HepG2 (cell line): Measurements from ENCODE around the gene YIPF7. TPM values are rescaled to one million over a fixed set of nuclear protein-coding genes. Genes with fewer than 3 reads are reported as not detected.

Experiments used
- ATAC-seq: fragments of 200-7000 bp; cut with Tn5 transposase; 3 replicates; pipeline ENCODE4 v1.9.1; 2020; ENCODE audit warnings: mild to moderate bottlenecking, moderate library complexity
- BruUV-seq: library from RNA; stranded (reverse); fragments of 400-500 nt; replicated peaks from 2 replicates; lab custom pipeline; 2021; lab: Mats Ljungman, UMichigan
- CTCF ChIA-PET: fragments of 300-600 bp; formaldehyde crosslinking; extraction: SDS; loops from one replicate; lab custom pipeline; 2021; ENCODE audit warnings: low total read pairs, inconsistent platforms, low intra/inter-chr PET ratio; lab: Yijun Ruan, JAX
- POLR2A ChIA-PET: fragments of 350-600 bp; sonication (Branson Sonifier 250); formaldehyde crosslinking; loops from one replicate; lab custom pipeline; 2020; ENCODE audit warnings: antibody characterized with exemption, inconsistent platforms; lab: Yijun Ruan, JAX
- DNase-seq: peaks from one replicate; pipeline ENCODE4 v3.0.0-alpha.2; 2015; ENCODE audit warnings: low spot score
- FAIRE-seq: peaks from 3 replicates; lab custom pipeline; 2011; peaks lifted over from hg19 to GRCh38; lab: Jason Lieb, UNC
- H2AFZ ChIP-seq: one replicate; pipeline ENCODE4 v1.6.1; 2011; ENCODE audit warnings: low read length, inconsistent platforms
- H3K27ac ChIP-seq: fragments of 300-600 bp; 3 replicates; pipeline ENCODE4 v1.8.0; 2011; ENCODE audit warnings: mixed run types, mild to moderate bottlenecking, mixed read lengths, low read length, inconsistent platforms; ENCODE audit not compliant: insufficient read depth; ENCODE audit errors: extremely low read length
- H3K27me3 ChIP-seq, 2 experiments: fragments of 200-600 bp in 1 of 2; 2 replicates in 1 of 2; 3 replicates in 1 of 2; pipeline versions ENCODE4 v1.6.0 to v1.8.0; 2011; ENCODE audit warnings: low read length in 2 of 2, mild to moderate bottlenecking in 2 of 2, moderate library complexity in 2 of 2, inconsistent platforms in 1 of 2; ENCODE audit not compliant: insufficient read depth in 2 of 2, control insufficient read depth in 1 of 2
- H3K36me3 ChIP-seq, 2 experiments: fragments of 200-600 bp in 1 of 2; replicated peaks in 1 of 2; 2 replicates in 1 of 2; 3 replicates in 1 of 2; pipeline versions ENCODE4 v1.5.1 to v1.8.0; 2011; ENCODE audit warnings: low read length in 2 of 2, inconsistent platforms in 1 of 2; ENCODE audit not compliant: insufficient read depth in 2 of 2, control insufficient read depth in 1 of 2
- H3K4me1 ChIP-seq: 2 replicates; pipeline ENCODE4 v1.5.1; 2012; ENCODE audit warnings: low read length, inconsistent platforms; ENCODE audit not compliant: insufficient read depth
- H3K4me2 ChIP-seq: 2 replicates; pipeline ENCODE4 v1.6.0; 2011; ENCODE audit warnings: low read depth, low read length, inconsistent platforms
- H3K4me3 ChIP-seq, 3 experiments: fragments of 200-600 bp in 1 of 3; sonication (generic), shearing (Covaris generic) in 1 of 3; replicated peaks in 1 of 3; 2 replicates each; pipeline ENCODE4 v1.5.1; 2011 to 2016; ENCODE audit warnings: low read length in 3 of 3, inconsistent platforms in 2 of 3, low read depth in 2 of 3, mild to moderate bottlenecking in 2 of 3, control low read depth in 1 of 3, mixed read lengths in 1 of 3; ENCODE audit not compliant: insufficient read depth in 1 of 3
- H3K79me2 ChIP-seq: one replicate; pipeline ENCODE4 v1.6.1; 2011; ENCODE audit warnings: low read length, inconsistent platforms; ENCODE audit not compliant: insufficient read depth
- H3K9ac ChIP-seq: 2 replicates; pipeline ENCODE4 v1.6.0; 2011; ENCODE audit warnings: mild to moderate bottlenecking, low read depth, low read length, inconsistent platforms; ENCODE audit not compliant: insufficient read depth
- H3K9me3 ChIP-seq: 2 replicates; pipeline ENCODE4 v1.5.1; 2012; ENCODE audit warnings: mild to moderate bottlenecking, low read length
- H4K20me1 ChIP-seq: 2 replicates; pipeline ENCODE4 v1.6.0; 2011; ENCODE audit warnings: inconsistent platforms, mild to moderate bottlenecking, low read length, moderate library complexity; ENCODE audit not compliant: insufficient read depth
- KLF12 ChIP-seq: sonication (generic); formaldehyde crosslinking; IDR thresholded peaks from 2 replicates; pipeline ENCODE4 v1.4.0; 2020; ENCODE audit warnings: missing genetic modification reagents, borderline replicate concordance
- ZNF776 ChIP-seq: sonication (generic); formaldehyde crosslinking; IDR thresholded peaks from 2 replicates; pipeline ENCODE4 v1.4.0; 2020; ENCODE audit warnings: mild to moderate bottlenecking, missing genetic modification reagents
- ZSCAN12 ChIP-seq: sonication (generic); formaldehyde crosslinking; IDR thresholded peaks from 2 replicates; pipeline ENCODE4 v1.9.0; 2021; ENCODE audit warnings: mild to moderate bottlenecking, missing genetic modification reagents
- WGBS: methylation state at CpG from one replicate; pipeline ENCODE4 v1.1.6; 2017; ENCODE audit warnings: low lambda C conversion rate; 5-methylcytosine and 5-hydroxymethylcytosine counted together
- in situ Hi-C: cut with HindIII; loops from 2 replicates; pipeline ENCODE4 v1.10.0; 2017; ENCODE audit warnings: low pct_unique_long_range_greater_than_20kb; ENCODE audit not compliant: extremely low pct_ligation_motif_present
- intact Hi-C: fragments of 100-400 bp; cut with micrococcal nuclease; formaldehyde crosslinking; loops from one replicate; pipeline ENCODE4 v1.10.0; 2022; ENCODE audit not compliant: unreplicated experiment
- polyA plus RNA-seq, 8 experiments: library from polyadenylated mRNA; depleted of rRNA in 3 of 8; stranded (reverse) in 7 of 8; unstranded in 1 of 8; fragments of >200 nt; fragmentation: Illumina TruSeq in 4 of 8; extraction: Trizol in 4 of 8; gene quantifications; 2 replicates each; pipeline versions ENCODE4 v1.2.1 to v1.2.3, GENCODE V29; 2011 to 2016; ENCODE audit warnings: low read depth in 4 of 8, missing spikeins in 1 of 8, mixed read lengths in 1 of 8; ENCODE audit not compliant: insufficient read depth in 1 of 8
- total RNA-seq, 5 experiments: library from RNA; depleted of rRNA; stranded (reverse); fragments of >200 nt; fragmentation: Illumina TruSeq; extraction: Trizol; gene quantifications; 2 replicates each; pipeline ENCODE4 v1.2.3, GENCODE V29; 2016; ENCODE audit warnings: low read depth in 1 of 5
- TF ChIP-seq, protein P1 (sequence below): sonication (generic); formaldehyde crosslinking; IDR thresholded peaks from 2 replicates; pipeline ENCODE4 v1.4.0; 2020; ENCODE audit warnings: missing genetic modification reagents, borderline replicate concordance
- TF ChIP-seq, protein P2 (sequence below): sonication (generic); formaldehyde crosslinking; conservative IDR thresholded peaks from 2 replicates; pipeline ENCODE4 v1.8.0; 2022; ENCODE audit warnings: mild to moderate bottlenecking, moderate library complexity, missing genetic modification reagents
- TF ChIP-seq, protein P3 (sequence below): sonication (generic); formaldehyde crosslinking; IDR thresholded peaks from 2 replicates; pipeline ENCODE4 v1.5.1; 2020; ENCODE audit warnings: missing genetic modification reagents, mild to moderate bottlenecking, borderline replicate concordance
- TF ChIP-seq, protein P4 (sequence below): sonication (generic); formaldehyde crosslinking; IDR thresholded peaks from 2 replicates; pipeline ENCODE4 v1.8.0; 2022; ENCODE audit warnings: mild to moderate bottlenecking, missing genetic modification reagents; ENCODE audit not compliant: insufficient replicate concordance

Gene YIPF7
- total and polyA plus RNA-seq, 2 of the 13 experiments (the other 11 are each of a cell fraction or from before 2014, with no cell fraction given): 0.12 TPM; not detected in 1

DNA sequence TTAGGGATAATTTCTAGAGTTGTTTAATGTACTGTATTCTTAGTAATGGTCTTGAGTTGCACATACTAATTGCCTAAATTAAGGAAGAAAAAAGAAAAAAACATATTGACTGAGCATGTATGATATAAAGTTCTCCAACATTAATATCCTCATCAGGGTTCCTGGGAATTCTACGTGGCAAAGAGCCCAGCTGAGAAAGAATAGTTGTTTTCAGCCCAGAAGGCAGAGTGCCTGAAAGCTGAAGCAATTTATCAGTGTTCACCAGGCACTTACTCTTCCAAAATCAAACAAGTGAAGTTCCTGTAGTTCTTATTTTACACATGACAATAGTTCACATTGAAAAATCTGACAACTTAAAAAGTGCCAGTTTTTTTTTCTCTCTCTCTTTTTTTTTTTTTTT lies 27.7 kb downstream of the YIPF7 start (continued):
- TF ChIP-seq, protein P1, sequence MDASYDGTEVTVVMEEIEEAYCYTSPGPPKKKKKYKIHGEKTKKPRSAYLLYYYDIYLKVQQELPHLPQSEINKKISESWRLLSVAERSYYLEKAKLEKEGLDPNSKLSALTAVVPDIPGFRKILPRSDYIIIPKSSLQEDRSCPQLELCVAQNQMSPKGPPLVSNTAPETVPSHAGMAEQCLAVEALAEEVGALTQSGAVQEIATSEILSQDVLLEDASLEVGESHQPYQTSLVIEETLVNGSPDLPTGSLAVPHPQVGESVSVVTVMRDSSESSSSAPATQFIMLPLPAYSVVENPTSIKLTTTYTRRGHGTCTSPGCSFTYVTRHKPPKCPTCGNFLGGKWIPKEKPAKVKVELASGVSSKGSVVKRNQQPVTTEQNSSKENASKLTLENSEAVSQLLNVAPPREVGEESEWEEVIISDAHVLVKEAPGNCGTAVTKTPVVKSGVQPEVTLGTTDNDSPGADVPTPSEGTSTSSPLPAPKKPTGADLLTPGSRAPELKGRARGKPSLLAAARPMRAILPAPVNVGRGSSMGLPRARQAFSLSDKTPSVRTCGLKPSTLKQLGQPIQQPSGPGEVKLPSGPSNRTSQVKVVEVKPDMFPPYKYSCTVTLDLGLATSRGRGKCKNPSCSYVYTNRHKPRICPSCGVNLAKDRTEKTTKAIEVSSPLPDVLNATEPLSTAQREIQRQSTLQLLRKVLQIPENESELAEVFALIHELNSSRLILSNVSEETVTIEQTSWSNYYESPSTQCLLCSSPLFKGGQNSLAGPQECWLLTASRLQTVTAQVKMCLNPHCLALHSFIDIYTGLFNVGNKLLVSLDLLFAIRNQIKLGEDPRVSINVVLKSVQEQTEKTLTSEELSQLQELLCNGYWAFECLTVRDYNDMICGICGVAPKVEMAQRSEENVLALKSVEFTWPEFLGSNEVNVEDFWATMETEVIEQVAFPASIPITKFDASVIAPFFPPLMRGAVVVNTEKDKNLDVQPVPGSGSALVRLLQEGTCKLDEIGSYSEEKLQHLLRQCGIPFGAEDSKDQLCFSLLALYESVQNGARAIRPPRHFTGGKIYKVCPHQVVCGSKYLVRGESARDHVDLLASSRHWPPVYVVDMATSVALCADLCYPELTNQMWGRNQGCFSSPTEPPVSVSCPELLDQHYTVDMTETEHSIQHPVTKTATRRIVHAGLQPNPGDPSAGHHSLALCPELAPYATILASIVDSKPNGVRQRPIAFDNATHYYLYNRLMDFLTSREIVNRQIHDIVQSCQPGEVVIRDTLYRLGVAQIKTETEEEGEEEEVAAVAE: no peak

DNA sequence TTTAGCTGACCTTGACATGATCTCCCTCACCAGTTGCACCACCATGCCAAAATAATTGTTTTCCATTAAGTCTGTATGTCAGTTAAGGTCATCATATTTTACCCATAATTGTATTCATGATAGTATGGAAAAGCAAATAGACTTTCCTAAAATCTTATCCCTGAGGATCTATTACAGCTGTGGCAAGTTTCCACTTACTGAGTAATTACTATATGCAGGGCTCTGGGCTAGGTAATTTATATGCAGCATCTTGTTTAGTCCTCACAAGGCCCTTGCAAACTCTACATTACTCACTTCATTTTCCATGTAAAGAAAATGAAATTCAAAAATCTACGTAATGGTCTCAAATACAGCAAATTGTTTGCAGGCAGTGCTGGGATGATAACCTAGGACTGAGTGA lies 34.8 kb downstream of the YIPF7 start:
- no peak overlapping the region for H3K9ac ChIP-seq

DNA sequence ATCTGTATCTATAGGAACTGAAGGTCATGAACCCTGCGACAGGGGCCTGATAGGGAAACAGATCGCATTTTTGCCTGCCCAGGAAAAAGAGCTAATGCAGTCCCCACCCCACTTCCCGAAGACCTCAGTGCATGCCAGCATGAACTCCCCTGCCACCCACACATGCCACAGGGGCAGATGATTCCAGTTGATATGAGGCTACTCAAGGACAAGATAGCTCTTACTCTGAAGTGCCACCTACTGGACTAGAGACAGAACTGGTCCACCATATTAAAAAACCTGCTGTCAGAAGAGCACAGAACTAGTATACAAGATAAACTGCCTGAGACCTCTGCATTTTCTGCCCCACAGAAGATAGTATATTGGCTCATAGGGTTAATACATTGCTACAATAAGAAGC lies 68.0 kb downstream of the YIPF7 start:
- Histone ChIP-seq H3K9ac (no peak overlapping the region), H3K9me3 (peaks cover 16% of the 10 kb centered on the region), H3K27ac (no peak overlapping the region), H3K4me2 (no peak overlapping the region), H3K79me2 (no peaks in the 10 kb centered on the region), H2AFZ (no peak overlapping the region), H3K36me3 (no peaks in the 10 kb centered on the region), H3K4me1 (no peaks in the 10 kb centered on the region), H4K20me1 (no peaks in the 10 kb centered on the region), H3K4me3 (no peak overlapping the region), H3K27me3 (no peaks in the 10 kb centered on the region)
- in situ Hi-C loops (no loop called here), intact Hi-C loops (no loop called here)
- DNase-seq: no peak
- FAIRE-seq: no peak
- ChIA-PET POLR2A (no interaction called here), CTCF (no interaction called here)
- no peak for ATAC-seq
- WGBS: 47% methylated on average over 3 of the region's 3 CpGs
- BruUV-seq: no TSS peak
- TF ChIP-seq ZNF776 (CRISPR knock-in tag) (no peak), KLF12 (CRISPR knock-in tag) (no peak)
- TF ChIP-seq, protein P2, sequence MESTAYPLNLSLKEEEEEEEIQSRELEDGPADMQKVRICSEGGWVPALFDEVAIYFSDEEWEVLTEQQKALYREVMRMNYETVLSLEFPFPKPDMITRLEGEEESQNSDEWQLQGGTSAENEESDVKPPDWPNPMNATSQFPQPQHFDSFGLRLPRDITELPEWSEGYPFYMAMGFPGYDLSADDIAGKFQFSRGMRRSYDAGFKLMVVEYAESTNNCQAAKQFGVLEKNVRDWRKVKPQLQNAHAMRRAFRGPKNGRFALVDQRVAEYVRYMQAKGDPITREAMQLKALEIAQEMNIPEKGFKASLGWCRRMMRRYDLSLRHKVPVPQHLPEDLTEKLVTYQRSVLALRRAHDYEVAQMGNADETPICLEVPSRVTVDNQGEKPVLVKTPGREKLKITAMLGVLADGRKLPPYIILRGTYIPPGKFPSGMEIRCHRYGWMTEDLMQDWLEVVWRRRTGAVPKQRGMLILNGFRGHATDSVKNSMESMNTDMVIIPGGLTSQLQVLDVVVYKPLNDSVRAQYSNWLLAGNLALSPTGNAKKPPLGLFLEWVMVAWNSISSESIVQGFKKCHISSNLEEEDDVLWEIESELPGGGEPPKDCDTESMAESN: no peak
- TF ChIP-seq, protein P3, sequence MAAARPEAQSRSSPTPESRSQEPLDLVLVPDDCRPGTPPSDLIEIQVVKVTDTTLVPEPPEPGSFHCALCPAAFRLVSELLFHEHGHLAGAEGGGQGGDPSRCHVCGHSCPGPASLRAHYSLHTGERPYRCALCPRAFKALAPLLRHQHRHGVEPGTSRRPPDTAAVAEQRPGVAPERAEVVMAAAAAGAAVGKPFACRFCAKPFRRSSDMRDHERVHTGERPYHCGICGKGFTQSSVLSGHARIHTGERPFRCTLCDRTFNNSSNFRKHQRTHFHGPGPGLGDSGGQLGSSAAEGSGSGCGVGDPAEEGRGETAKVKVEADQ (CRISPR knock-in tag): no peak
- TF ChIP-seq, protein P4, sequence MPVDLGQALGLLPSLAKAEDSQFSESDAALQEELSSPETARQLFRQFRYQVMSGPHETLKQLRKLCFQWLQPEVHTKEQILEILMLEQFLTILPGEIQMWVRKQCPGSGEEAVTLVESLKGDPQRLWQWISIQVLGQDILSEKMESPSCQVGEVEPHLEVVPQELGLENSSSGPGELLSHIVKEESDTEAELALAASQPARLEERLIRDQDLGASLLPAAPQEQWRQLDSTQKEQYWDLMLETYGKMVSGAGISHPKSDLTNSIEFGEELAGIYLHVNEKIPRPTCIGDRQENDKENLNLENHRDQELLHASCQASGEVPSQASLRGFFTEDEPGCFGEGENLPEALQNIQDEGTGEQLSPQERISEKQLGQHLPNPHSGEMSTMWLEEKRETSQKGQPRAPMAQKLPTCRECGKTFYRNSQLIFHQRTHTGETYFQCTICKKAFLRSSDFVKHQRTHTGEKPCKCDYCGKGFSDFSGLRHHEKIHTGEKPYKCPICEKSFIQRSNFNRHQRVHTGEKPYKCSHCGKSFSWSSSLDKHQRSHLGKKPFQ: no peak

More for the DNA sequence above, 34.8 kb downstream of the YIPF7 start:
- H2AFZ ChIP-seq: no peak overlapping the region
- no peak for DNase-seq
- FAIRE-seq: no peak
- in situ Hi-C loops: no loop called here
- no TSS peak for BruUV-seq
- ATAC-seq: no peak
- H3K9me3 ChIP-seq: no peaks in the 10 kb centered on the region
- no peaks in the 10 kb centered on the region for H3K4me1 ChIP-seq
- no peaks in the 10 kb centered on the region for H3K27me3 ChIP-seq
- H3K79me2 ChIP-seq: no peaks in the 10 kb centered on the region
- intact Hi-C loops: no loop called here
- H3K36me3 ChIP-seq: no peaks in the 10 kb centered on the region
- H3K4me2 ChIP-seq: no peak overlapping the region
- ChIA-PET CTCF (no interaction called here), POLR2A (no interaction called here)
- H4K20me1 ChIP-seq: no peaks in the 10 kb centered on the region
- no peak for TF ChIP-seq ZSCAN12 (CRISPR knock-in tag)
- no peak overlapping the region for H3K27ac ChIP-seq
- no peak overlapping the region for H3K4me3 ChIP-seq
- WGBS: 0% methylated on average over 1 of the region's 1 CpG
